Lower leg skin (tissue), 3 donors: ENCODE data around the gene PRH1.

Experiments
- CTCF ChIP-seq, 3 donors: fragments of 450-650 bp; IDR thresholded peaks; one replicate each; pipeline ENCODE4 v1.5.1; 2016; ENCODE audit warnings: antibody characterized with exemption in 3 of 3, mild to moderate bottlenecking in 3 of 3, moderate library complexity in 2 of 3
- POLR2A ChIP-seq, 2 donors: fragments of 450-650 bp; IDR thresholded peaks; one replicate each; pipeline ENCODE4 v1.6.1; 2016 to 2017; ENCODE audit warnings: antibody characterized with exemption in 2 of 2, mild to moderate bottlenecking in 1 of 2, moderate library complexity in 1 of 2

- TF ChIP-seq POLR2A (IDR thresholded peaks at IDR 0.05) (no peak), CTCF (IDR thresholded peaks at IDR 0.05) (no peak)
Observed at GRCh38 chr12:10861366-10861765, 22.7 kb downstream of the PRH1 start.
